GM10266 (cell line): ENCODE data around the gene MAGEH1.
A peak's percentile ranks its signal among the peaks of the same experiment; 100 is the strongest.

Experiments
- DNase-seq: peaks from one replicate; pipeline ENCODE4 v3.0.0; 2012; ENCODE audit errors: extremely low spot score
- TF ChIP-seq, protein P1 (sequence below): IDR thresholded peaks from 2 replicates; pipeline ENCODE4 v1.5.1; 2012; ENCODE audit warnings: mild to moderate bottlenecking, low read depth; ENCODE audit not compliant: control insufficient read depth, insufficient read depth; ENCODE audit errors: missing control alignments

MAGEH1 gene

DNA sequence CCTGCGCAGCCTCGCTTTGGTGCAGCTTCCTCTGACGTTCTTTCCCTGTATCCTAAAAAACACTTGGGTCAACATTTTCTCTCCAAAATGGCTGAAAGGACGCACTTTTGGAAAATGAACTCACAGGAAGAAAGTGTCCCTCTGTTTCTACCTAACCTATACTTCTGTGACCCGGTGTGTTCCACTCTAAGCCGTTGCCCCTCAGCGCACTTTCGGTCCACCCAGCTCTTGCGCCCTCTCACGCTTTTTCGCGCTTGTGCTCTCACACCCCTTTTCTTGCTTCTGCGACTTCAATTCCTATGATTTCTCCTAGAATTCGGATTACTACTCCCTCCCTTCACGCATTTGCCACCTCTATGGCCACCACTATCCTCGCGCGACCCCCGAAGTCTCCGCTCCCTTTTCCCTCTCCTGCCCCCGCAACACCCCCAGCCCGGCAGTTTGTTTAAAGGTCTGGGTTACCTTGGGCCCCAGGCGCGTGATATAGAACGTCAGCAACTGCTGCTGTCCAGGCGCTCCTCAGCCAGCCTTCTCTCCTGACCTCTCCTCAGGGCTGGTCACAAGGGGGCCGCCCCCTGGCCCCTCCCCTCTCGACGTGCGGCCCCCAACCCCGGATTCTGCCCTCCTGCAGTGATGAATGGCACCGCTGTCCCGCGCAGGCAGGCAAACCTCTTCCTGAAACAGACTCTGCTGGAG is 37.5 kb downstream of the MAGEH1 start, which contains the start of gene USP51:
Gene USP51, minus strand, starts transcription at position 535 of the 696 bp plus-strand sequence. CDS start 909 bp downstream, outside the sequence.
- peak; percentile 15 for DNase-seq
- TF ChIP-seq, protein P1, sequence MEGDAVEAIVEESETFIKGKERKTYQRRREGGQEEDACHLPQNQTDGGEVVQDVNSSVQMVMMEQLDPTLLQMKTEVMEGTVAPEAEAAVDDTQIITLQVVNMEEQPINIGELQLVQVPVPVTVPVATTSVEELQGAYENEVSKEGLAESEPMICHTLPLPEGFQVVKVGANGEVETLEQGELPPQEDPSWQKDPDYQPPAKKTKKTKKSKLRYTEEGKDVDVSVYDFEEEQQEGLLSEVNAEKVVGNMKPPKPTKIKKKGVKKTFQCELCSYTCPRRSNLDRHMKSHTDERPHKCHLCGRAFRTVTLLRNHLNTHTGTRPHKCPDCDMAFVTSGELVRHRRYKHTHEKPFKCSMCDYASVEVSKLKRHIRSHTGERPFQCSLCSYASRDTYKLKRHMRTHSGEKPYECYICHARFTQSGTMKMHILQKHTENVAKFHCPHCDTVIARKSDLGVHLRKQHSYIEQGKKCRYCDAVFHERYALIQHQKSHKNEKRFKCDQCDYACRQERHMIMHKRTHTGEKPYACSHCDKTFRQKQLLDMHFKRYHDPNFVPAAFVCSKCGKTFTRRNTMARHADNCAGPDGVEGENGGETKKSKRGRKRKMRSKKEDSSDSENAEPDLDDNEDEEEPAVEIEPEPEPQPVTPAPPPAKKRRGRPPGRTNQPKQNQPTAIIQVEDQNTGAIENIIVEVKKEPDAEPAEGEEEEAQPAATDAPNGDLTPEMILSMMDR, result peak; percentile 9

DNA sequence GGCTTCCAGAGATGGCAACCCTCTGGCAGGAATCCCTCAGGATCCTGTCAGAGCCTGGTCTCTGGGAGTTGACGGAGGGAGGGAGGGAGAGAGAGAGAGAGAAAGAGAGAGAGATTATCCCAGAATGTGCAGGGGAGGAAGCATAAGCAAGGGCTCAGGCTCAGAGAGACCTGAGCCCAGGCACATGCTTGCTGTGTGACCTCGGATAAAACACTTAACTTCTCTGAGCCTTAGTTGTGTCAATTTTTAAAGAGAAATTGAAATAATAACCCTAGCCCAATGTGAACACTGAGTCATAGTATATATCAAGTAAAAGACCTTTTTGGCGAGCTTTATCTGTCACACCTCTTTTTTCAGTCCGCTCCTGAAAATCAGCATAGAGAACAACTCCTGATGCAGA is 38.2 kb downstream of the MAGEH1 start:
- TF ChIP-seq, protein P1, result no peak
- DNase-seq, result no peak

- TF ChIP-seq, protein P1, result no peak
- no peak for DNase-seq
These were observed 39.0 kb downstream of the MAGEH1 start for GRCh38 chrX:55490974-55491373.
